Measurements from ENCODE around the gene PAX2. TPM values are rescaled to one million over a fixed set of nuclear protein-coding genes. Genes with fewer than 3 reads are reported as not detected.

The PAX2 gene
- total and polyA plus RNA-seq, 2 experiments from 2014 or later, result not detected

DNA sequence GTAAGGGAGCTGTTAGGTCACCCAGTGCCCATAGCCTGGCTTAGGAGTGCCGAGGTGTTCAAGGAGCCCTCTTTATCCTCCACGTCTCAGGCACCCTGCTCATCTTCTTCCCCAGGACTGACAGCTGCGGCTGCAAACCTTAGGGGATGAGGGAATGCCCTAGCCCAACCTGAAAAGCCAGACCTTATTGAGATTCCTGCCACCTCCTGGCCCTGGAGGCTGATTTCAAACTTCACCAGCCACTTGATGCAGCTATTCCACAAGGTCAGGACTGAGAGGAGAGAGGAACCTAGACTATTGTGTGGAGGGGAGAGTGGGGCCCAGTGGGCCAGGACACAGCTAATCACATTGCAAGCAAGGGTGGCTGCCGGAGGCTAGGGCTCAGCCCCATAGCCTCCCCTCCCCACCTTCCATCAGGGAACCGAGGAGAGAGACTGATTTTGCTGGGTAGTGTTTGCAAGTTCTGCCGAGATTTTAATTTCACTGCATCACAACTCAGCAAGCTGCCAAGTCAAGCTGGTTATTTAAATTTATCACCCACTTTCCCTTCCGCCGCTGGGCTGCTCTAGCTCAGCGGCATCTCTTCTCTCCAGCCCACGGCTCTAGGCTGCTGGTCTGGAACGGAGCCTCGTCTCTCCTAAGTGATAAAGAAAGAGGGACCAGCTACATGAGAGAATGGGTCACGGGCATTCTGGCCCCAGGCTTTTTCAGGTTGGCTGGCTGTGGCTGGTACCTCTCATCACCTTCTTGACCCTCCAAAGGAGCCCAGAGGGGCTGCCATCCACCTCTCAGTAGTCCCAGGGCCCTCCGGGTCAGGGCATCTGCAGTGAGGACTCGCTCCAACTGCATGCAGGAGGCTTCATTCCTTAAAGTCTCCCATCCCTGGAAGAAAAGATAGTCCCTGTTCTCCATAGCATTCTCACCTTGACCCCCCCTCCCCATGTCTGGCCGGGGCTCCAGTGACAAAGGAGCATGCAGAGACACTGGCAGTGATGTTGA, 66.7 kb downstream of the PAX2 start:
- TF ChIP-seq EZH2 (IDR thresholded peaks at IDR 0.05; ENCODE audit: borderline replicate concordance) (no peak), EZH2phosphoT487 (IDR thresholded peaks at IDR 0.05; ENCODE audit: low read depth, severe bottlenecking, unreplicated experiment) (no peak)
- TF ChIP-seq, protein P1, sequence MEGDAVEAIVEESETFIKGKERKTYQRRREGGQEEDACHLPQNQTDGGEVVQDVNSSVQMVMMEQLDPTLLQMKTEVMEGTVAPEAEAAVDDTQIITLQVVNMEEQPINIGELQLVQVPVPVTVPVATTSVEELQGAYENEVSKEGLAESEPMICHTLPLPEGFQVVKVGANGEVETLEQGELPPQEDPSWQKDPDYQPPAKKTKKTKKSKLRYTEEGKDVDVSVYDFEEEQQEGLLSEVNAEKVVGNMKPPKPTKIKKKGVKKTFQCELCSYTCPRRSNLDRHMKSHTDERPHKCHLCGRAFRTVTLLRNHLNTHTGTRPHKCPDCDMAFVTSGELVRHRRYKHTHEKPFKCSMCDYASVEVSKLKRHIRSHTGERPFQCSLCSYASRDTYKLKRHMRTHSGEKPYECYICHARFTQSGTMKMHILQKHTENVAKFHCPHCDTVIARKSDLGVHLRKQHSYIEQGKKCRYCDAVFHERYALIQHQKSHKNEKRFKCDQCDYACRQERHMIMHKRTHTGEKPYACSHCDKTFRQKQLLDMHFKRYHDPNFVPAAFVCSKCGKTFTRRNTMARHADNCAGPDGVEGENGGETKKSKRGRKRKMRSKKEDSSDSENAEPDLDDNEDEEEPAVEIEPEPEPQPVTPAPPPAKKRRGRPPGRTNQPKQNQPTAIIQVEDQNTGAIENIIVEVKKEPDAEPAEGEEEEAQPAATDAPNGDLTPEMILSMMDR (IDR thresholded peaks at IDR 0.05; ENCODE audit: poor library complexity), result no peak

DNA sequence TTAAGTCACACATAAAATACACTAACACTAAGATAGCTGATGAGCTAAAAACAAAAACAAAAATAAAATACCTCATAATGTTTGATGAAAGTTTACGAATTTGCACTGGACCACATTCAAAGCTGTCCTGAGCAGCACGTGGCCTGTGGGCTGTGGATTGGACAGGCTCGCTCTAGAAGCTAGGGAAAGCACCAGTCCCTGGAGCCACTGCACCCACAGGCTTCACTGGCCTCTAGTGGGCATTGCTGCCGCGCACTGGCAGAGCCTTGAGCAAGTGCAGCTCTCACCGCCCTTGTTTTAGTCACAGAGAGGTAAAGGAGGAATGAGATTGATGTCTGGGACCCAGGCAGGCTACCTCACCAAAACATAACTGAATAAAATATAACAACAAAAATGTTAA, 67.6 kb downstream of the PAX2 start:
- Histone ChIP-seq H3K27ac (no peak overlapping the region), H4K20me1 (ENCODE audit: insufficient read depth, poor library complexity, severe bottlenecking) (no peaks in the 10 kb centered on the region), H3K27me3 (peaks cover 70% of the 10 kb centered on the region), H3K36me3 (replicated peaks; ENCODE audit: insufficient read depth, low read depth) (no peaks in the 10 kb centered on the region), H3K9me3 (ENCODE audit: low read depth) (no peaks in the 10 kb centered on the region), H3K4me1 (ENCODE audit: insufficient read depth) (no peaks in the 10 kb centered on the region), H3K79me2 (no peaks in the 10 kb centered on the region), H3K4me3 (no peak overlapping the region), H2AFZ (no peak overlapping the region), H3K4me2 (no peak overlapping the region), H3K9me2 (replicated peaks; ENCODE audit: insufficient read depth) (no peaks in the 10 kb centered on the region)
- DNase-seq (ENCODE audit: low spot score), result no peak
- TF ChIP-seq EZH2 (IDR thresholded peaks at IDR 0.05; ENCODE audit: borderline replicate concordance), result no peak
- WGBS (ENCODE audit: low lambda C conversion rate, missing lambda C conversion rate), result 88% methylated on average over 6 of the region's 6 CpGs

More for the DNA sequence above, 66.7 kb downstream of the PAX2 start:
- H3K36me3 ChIP-seq (replicated peaks; ENCODE audit: insufficient read depth, low read depth), result no peaks in the 10 kb centered on the region
- H3K27me3 ChIP-seq, result peaks cover 61% of the 10 kb centered on the region
- H3K27ac ChIP-seq, result no peak overlapping the region
- H3K4me3 ChIP-seq, result no peak overlapping the region
- H3K4me1 ChIP-seq (ENCODE audit: insufficient read depth), result no peaks in the 10 kb centered on the region
- H3K4me2 ChIP-seq, result no peak overlapping the region
- H3K79me2 ChIP-seq, result no peaks in the 10 kb centered on the region
- no peak overlapping the region for H2AFZ ChIP-seq
- 76% methylated on average over 16 of the region's 16 CpGs for WGBS (ENCODE audit: low lambda C conversion rate, missing lambda C conversion rate)
- no peaks in the 10 kb centered on the region for H3K9me3 ChIP-seq (ENCODE audit: low read depth)
- no peaks in the 10 kb centered on the region for H4K20me1 ChIP-seq (ENCODE audit: insufficient read depth, poor library complexity, severe bottlenecking)
- H3K9me2 ChIP-seq (replicated peaks; ENCODE audit: insufficient read depth), result no peaks in the 10 kb centered on the region
- DNase-seq (ENCODE audit: low spot score), result no peak

DNA sequence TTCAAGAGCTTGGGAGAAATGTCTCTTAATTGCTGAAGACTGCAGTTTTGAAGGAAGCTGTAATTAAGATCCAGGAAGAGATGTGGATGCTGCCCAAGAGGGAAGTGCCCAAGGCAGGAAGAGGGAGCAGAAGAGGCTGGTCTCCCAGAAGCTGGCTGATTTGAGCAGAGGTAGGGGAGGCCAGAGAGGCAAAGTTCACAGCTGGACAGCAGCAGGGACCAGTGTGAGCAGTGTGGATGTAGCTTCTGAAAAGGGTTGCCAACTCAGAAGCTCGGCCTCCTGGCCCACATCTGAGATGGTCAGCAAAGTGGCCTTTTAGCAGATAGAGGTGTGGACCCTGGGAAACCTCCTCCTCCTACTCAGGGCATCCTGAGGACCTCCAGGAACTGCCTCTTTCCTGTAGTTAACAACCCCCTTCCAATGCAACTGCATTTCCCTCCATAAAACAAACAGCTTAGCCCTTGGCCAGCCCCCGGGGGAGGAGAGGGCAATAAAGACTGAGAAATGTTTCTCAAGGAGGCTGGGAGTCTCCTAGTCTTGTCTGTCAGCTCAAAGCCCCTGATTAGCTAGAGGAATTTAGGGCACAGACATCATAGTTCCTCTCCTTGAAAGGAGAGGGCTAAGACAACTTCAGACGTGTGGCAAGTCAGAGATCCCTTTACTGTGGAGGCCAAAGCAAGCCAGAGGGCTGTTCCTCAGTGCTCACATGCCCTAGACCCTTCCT, 69.5 kb downstream of the PAX2 start:
- Histone ChIP-seq H3K27ac (no peak overlapping the region), H3K27me3 (peaks cover 83% of the 10 kb centered on the region), H3K4me1 (ENCODE audit: insufficient read depth) (no peaks in the 10 kb centered on the region), H3K4me3 (no peak overlapping the region), H3K9me3 (ENCODE audit: low read depth) (no peaks in the 10 kb centered on the region), H2AFZ (no peak overlapping the region), H3K9me2 (replicated peaks; ENCODE audit: insufficient read depth) (no peaks in the 10 kb centered on the region), H3K4me2 (no peak overlapping the region), H3K36me3 (replicated peaks; ENCODE audit: insufficient read depth, low read depth) (no peaks in the 10 kb centered on the region), H3K79me2 (no peaks in the 10 kb centered on the region), H4K20me1 (ENCODE audit: insufficient read depth, poor library complexity, severe bottlenecking) (no peaks in the 10 kb centered on the region)
- DNase-seq (ENCODE audit: low spot score), result no peak
- TF ChIP-seq EZH2phosphoT487 (IDR thresholded peaks at IDR 0.05; ENCODE audit: low read depth, severe bottlenecking, unreplicated experiment), result no peak
- TF ChIP-seq, protein P1 (IDR thresholded peaks at IDR 0.05; ENCODE audit: poor library complexity), result no peak
- TF ChIP-seq EZH2 (IDR thresholded peaks at IDR 0.05; ENCODE audit: borderline replicate concordance), result no peak
- WGBS (ENCODE audit: low lambda C conversion rate, missing lambda C conversion rate), result 27% methylated on average over 3 of the region's 3 CpGs

DNA sequence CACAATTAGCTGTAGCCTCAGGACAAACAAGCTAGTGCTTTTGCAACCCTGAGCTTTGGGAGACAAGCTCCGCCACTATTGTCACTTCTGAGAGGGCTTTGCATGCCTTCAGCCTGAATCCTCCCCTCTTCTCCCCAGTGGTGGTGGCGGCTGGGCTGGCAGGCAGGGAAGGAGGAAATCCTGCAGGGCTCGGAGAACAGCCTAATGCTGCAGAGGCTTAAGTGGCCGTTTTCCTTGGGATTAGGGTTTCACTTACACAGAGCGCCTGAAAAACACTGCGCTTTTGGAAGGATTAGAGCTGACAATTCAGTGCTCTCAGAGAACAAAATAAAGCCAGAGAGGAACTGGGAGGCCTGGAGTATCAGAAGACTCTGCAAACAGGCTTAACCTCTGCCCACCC, 71.3 kb downstream of the PAX2 start:
- Histone ChIP-seq H3K4me3 (no peak overlapping the region), H3K4me1 (ENCODE audit: insufficient read depth) (no peaks in the 10 kb centered on the region), H3K27me3 (peaks cover 95% of the 10 kb centered on the region), H2AFZ (no peak overlapping the region), H3K4me2 (no peak overlapping the region), H3K9me3 (ENCODE audit: low read depth) (no peaks in the 10 kb centered on the region), H3K27ac (no peak overlapping the region), H3K79me2 (no peaks in the 10 kb centered on the region), H3K9me2 (replicated peaks; ENCODE audit: insufficient read depth) (no peaks in the 10 kb centered on the region), H3K36me3 (replicated peaks; ENCODE audit: insufficient read depth, low read depth) (no peaks in the 10 kb centered on the region), H4K20me1 (ENCODE audit: insufficient read depth, poor library complexity, severe bottlenecking) (no peaks in the 10 kb centered on the region)
- no peak for DNase-seq (ENCODE audit: low spot score)
- 16% methylated on average over 6 of the region's 6 CpGs for WGBS (ENCODE audit: low lambda C conversion rate, missing lambda C conversion rate)
- TF ChIP-seq, protein P1 (IDR thresholded peaks at IDR 0.05; ENCODE audit: poor library complexity), result no peak
- TF ChIP-seq EZH2phosphoT487 (IDR thresholded peaks at IDR 0.05; ENCODE audit: low read depth, severe bottlenecking, unreplicated experiment), result no peak
- no peak for TF ChIP-seq EZH2 (IDR thresholded peaks at IDR 0.05; ENCODE audit: borderline replicate concordance)

All from hepatocyte (in vitro differentiated cells).